Thymus (tissue), 11 donors: ENCODE data around the gene ETV5. TPM values are rescaled to one million over a fixed set of nuclear protein-coding genes. Genes with fewer than 3 reads are reported as not detected.

Source experiments
- DNase-seq, 9 donors: peaks; one replicate each; pipeline ENCODE4 v3.0.0-alpha.2; 2013; ENCODE audit warnings: low spot score in 9 of 9, low read depth in 6 of 9, missing footprints in 1 of 9
- H3K27ac ChIP-seq, 2 donors: one replicate each; pipeline ENCODE4 v1.5.1; 2013; ENCODE audit warnings: control low read depth in 1 of 2, low read depth in 1 of 2, low read length in 1 of 2, mild to moderate bottlenecking in 1 of 2, moderate library complexity in 1 of 2
- H3K27me3 ChIP-seq, 2 donors: one replicate each; pipeline ENCODE4 v1.5.1; 2013; ENCODE audit warnings: low read length in 1 of 2; ENCODE audit not compliant: control insufficient read depth in 2 of 2, insufficient read depth in 1 of 2
- H3K36me3 ChIP-seq, 2 donors: one replicate each; pipeline ENCODE4 v1.5.1; 2013; ENCODE audit warnings: low read length in 1 of 2, mild to moderate bottlenecking in 1 of 2, moderate library complexity in 1 of 2; ENCODE audit not compliant: control insufficient read depth in 2 of 2, insufficient read depth in 2 of 2
- H3K4me1 ChIP-seq, 2 donors: one replicate each; pipeline ENCODE4 v1.5.1; 2013; ENCODE audit warnings: low read length in 2 of 2; ENCODE audit not compliant: control insufficient read depth in 2 of 2, insufficient read depth in 2 of 2
- H3K4me3 ChIP-seq, 2 donors: one replicate each; pipeline ENCODE4 v1.5.1; 2013; ENCODE audit warnings: low read length in 2 of 2, control low read depth in 1 of 2, mild to moderate bottlenecking in 1 of 2
- H3K9me3 ChIP-seq, 2 donors: one replicate each; pipeline ENCODE4 v1.5.1; 2013; ENCODE audit warnings: low read length in 1 of 2, mild to moderate bottlenecking in 1 of 2; ENCODE audit not compliant: control insufficient read depth in 2 of 2, insufficient read depth in 1 of 2
- WGBS: extraction: QIAGEN DNeasy Blood & Tissue Kit; methylation state at CpG from one replicate; pipeline ENCODE4 v1.1.7; 2013; 5-methylcytosine and 5-hydroxymethylcytosine counted together
- polyA plus RNA-seq: library from polyadenylated mRNA; stranded (reverse); fragments of 200-250 nt; gene quantifications from one replicate; pipeline ENCODE4 v1.2.3, GENCODE V29; 2013
- total RNA-seq: library from RNA; stranded (reverse); fragments of 120-200 nt; gene quantifications from one replicate; pipeline ENCODE4 v1.2.4, GENCODE V29; 2013
- donor health status: healthy.

Gene ETV5
- total and polyA plus RNA-seq, 2 donors: 4.9 to 11.0 TPM

DNA sequence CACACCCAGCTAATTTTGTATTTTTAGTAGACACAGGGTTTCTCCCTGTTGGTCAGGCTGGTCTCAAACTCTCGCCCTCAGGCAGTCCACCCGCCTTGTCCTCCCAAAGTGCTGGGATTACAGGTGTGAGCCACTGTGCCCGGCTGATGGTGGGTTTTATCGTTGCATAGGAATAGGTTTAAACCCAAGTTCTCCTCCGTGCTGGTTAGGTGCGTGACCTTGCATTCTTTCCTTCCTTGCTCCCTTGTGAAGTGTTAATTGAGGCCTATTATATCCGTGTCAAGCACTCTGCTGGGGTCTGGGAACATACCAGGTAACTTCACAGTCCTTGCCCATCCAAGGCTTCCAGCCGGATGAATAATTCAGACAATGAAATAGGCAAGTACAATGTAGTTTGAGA is 19.3 kb upstream of the ETV5 start:
- Histone ChIP-seq H3K27ac (no peak overlapping the region), H3K4me3 (no peak overlapping the region), H3K27me3 (no peaks in the 10 kb centered on the region), H3K9me3 (no peaks in the 10 kb centered on the region), H3K36me3 (no peaks in the 10 kb centered on the region), H3K4me1 (peaks cover 0 to 7% of the 10 kb centered on the region in 2 donors)
- no peak for DNase-seq
- WGBS: 96% methylated on average over 8 of the region's 8 CpGs

GRCh38 chr3:186127463-186127862 is 18.6 kb upstream of the ETV5 start:
- no peaks in the 10 kb centered on the region for H3K36me3 ChIP-seq
- H3K4me3 ChIP-seq: no peak overlapping the region
- no peaks in the 10 kb centered on the region for H3K27me3 ChIP-seq
- WGBS: 92% methylated on average over 7 of the region's 7 CpGs
- H3K4me1 ChIP-seq: peaks cover 0 to 4% of the 10 kb centered on the region in 2 donors
- no peak overlapping the region for H3K27ac ChIP-seq
- no peak for DNase-seq
- no peaks in the 10 kb centered on the region for H3K9me3 ChIP-seq

DNA sequence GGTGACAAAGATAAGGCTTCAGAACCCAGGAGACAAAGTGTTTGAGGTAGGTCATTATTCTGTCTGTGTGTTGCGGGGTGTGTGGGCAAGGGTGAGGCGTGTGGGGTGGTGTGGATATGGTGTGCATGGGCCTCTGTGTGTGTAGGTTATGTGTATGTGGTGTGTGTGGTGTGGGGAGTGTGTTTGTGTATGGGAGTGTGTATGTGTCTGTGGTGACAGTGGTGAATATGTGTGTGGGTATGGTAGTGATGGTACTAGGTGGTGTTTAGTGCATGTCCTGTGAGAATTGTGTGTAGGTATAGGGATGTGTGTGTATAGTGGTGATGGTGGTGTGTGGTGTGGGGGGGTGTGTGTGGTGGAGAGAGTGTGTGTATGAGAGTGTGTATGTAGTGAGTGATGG is 16.2 kb upstream of the ETV5 start:
- WGBS: 100% methylated on average over 2 of the region's 2 CpGs
- Histone ChIP-seq H3K27ac (no peak overlapping the region), H3K9me3 (no peaks in the 10 kb centered on the region), H3K36me3 (no peaks in the 10 kb centered on the region), H3K27me3 (no peaks in the 10 kb centered on the region), H3K4me3 (no peak overlapping the region), H3K4me1 (no peaks in the 10 kb centered on the region)
- DNase-seq: no peak

GRCh38 chr3:186124592-186124991 is 15.7 kb upstream of the ETV5 start:
- no peak for DNase-seq
- H3K36me3 ChIP-seq: no peaks in the 10 kb centered on the region
- H3K27me3 ChIP-seq: no peaks in the 10 kb centered on the region
- no peaks in the 10 kb centered on the region for H3K4me1 ChIP-seq
- H3K9me3 ChIP-seq: no peaks in the 10 kb centered on the region
- H3K27ac ChIP-seq: no peak overlapping the region
- H3K4me3 ChIP-seq: no peak overlapping the region
- WGBS: 94% methylated on average over 5 of the region's 5 CpGs

DNA sequence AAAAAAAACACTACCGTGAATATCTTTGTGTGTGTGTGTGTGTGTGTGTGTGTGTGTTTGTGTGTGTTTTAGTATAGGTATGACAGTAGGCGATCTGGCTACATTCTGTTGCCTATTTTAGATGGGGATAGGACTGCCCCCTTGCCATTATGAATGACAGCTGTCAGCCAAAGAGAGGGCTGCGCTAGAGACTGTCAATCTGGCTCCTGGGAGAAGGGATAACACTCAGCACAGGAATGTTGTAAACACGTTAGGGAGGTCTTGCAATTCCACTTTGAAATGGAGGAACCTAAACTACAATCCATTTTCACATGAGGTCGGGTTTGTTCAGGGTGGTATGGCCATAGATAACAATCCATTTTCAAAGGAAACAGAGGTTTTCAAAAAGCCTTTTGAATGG is 14.1 kb upstream of the ETV5 start:
- Histone ChIP-seq H3K27me3 (no peaks in the 10 kb centered on the region), H3K36me3 (no peaks in the 10 kb centered on the region), H3K9me3 (no peaks in the 10 kb centered on the region), H3K4me3 (no peak overlapping the region), H3K4me1 (no peaks in the 10 kb centered on the region), H3K27ac (no peak overlapping the region)
- 94% methylated on average over 5 of the region's 5 CpGs for WGBS
- no peak for DNase-seq

GRCh38 chr3:186121968-186122367 is 13.1 kb upstream of the ETV5 start:
- 95% methylated on average over 2 of the region's 2 CpGs for WGBS
- H3K4me3 ChIP-seq: no peak overlapping the region
- no peaks in the 10 kb centered on the region for H3K36me3 ChIP-seq
- H3K27ac ChIP-seq: no peak overlapping the region
- DNase-seq: no peak
- no peaks in the 10 kb centered on the region for H3K4me1 ChIP-seq
- no peaks in the 10 kb centered on the region for H3K27me3 ChIP-seq
- H3K9me3 ChIP-seq: no peaks in the 10 kb centered on the region

DNA sequence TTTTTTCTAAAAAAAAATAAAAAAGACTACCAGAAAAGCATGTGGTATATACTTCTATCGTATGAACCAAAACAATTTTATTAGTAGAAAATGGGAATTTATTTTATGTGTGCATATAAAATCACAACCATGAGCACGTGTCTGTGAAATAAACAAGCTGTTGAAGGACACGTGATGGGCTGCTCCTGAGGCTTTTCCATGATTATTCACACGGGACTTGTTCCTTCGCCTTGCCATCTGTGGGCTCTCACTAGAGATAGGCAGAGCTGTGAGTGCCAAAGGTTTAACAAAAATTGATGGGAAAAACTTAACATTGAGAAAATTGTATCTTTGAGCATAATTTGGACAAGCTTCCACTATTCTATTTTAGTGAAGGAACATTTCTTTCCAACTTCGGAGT is 12.4 kb upstream of the ETV5 start:
- WGBS: 97% methylated on average over 6 of the region's 6 CpGs
- DNase-seq: no peak
- no peaks in the 10 kb centered on the region for H3K27me3 ChIP-seq
- H3K36me3 ChIP-seq: no peaks in the 10 kb centered on the region
- H3K4me1 ChIP-seq: no peaks in the 10 kb centered on the region
- H3K4me3 ChIP-seq: no peak overlapping the region
- H3K27ac ChIP-seq: no peak overlapping the region
- no peaks in the 10 kb centered on the region for H3K9me3 ChIP-seq

DNA sequence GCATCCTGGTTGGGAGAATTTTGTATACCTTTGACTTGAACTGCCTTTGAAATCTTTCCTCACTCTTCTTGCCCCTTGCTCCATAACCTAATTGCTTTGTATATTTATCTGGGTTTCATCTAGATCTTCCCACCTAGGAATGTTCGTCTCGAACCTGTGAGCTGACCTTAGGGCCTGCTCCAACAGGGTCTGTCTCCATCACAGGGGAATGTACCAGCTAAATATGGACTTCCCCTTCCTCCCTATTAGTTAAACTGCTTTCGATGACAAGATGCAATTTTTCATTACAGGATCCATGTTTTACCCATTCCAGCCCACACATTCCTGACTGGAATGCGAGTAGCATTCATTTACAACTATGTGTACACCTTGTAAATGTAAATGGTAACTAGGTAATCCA is 10.6 kb upstream of the ETV5 start:
- Histone ChIP-seq H3K36me3 (no peaks in the 10 kb centered on the region), H3K9me3 (no peaks in the 10 kb centered on the region), H3K4me1 (no peaks in the 10 kb centered on the region), H3K27ac (no peak overlapping the region), H3K4me3 (no peak overlapping the region), H3K27me3 (peaks cover 0 to 2% of the 10 kb centered on the region in 2 donors)
- WGBS: 89% methylated on average over 4 of the region's 4 CpGs
- no peak for DNase-seq

- H3K4me1 ChIP-seq: no peaks in the 10 kb centered on the region
- WGBS: 81% methylated on average over 5 of the region's 5 CpGs
- H3K9me3 ChIP-seq: no peaks in the 10 kb centered on the region
- H3K36me3 ChIP-seq: no peaks in the 10 kb centered on the region
- no peak for DNase-seq
- H3K4me3 ChIP-seq: no peak overlapping the region
- H3K27me3 ChIP-seq: peaks cover 0 to 5% of the 10 kb centered on the region in 2 donors
- H3K27ac ChIP-seq: no peak overlapping the region
Measured at GRCh38 chr3:186118692-186119091, 9.8 kb upstream of the ETV5 start.

DNA sequence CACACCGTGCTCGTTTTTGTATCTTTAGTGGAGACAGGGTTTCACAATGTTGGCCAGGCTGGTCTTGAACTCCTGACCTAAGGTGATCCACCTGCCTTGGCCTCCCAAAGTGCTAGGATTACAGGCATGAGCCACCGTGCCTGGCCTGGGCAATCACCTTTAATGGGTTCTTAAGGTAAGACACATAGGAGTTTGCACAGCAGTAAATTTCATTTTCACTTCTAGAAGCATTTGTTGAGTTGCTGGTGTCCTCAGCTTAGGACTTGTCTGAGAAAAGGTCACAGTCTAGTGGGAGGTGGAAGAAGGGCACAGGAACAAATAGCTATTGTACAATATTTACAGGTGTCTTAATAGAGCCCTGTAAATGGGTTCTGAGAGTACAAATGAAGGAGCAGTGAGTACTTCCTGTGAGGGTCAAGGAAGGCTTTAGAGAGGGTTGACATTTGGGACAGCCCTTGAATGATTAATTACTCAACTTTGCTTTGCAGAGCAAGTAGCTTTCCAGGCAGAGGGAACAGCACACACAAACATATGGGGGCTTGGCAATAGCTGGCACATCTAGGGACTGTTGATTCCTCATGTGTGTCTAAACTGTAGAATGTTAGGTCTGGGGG is 8.7 kb upstream of the ETV5 start:
- no peaks in the 10 kb centered on the region for H3K36me3 ChIP-seq
- peaks cover 2 to 15% of the 10 kb centered on the region in 2 donors for H3K27me3 ChIP-seq
- no peaks in the 10 kb centered on the region for H3K4me1 ChIP-seq
- WGBS: 96% methylated on average over 3 of the region's 3 CpGs
- no peaks in the 10 kb centered on the region for H3K9me3 ChIP-seq
- H3K27ac ChIP-seq: no peak overlapping the region
- DNase-seq: no peak
- H3K4me3 ChIP-seq: no peak overlapping the region
